ENCODE data around the gene DACT3. TPM values are rescaled to one million over a fixed set of nuclear protein-coding genes. Genes with fewer than 3 reads are reported as not detected.

DACT3 gene
- total RNA-seq, 4 donors from 2014 or later: 0.31 to 0.79 (median 0.52) TPM

- no peak for TF ChIP-seq CTCF (IDR thresholded peaks at IDR 0.05)
- no peak for DNase-seq (ENCODE audit: low spot score)
- ATAC-seq (ENCODE audit: low FRiP score): peak; percentile 57
Measured at GRCh38 chr19:46624958-46625661, 35.9 kb downstream of the DACT3 start, which contains the start of gene PTGIR. Gene PTGIR, minus strand, starts transcription at chr19:46625089. Its CDS starts 864 bp downstream, at chr19:46624225.

- TF ChIP-seq CTCF (IDR thresholded peaks at IDR 0.05): no peak
- DNase-seq (ENCODE audit: low spot score): no peak
- ATAC-seq (ENCODE audit: low FRiP score): no peak
Measured at GRCh38 chr19:46623915-46624502, 37.0 kb downstream of the DACT3 start.

GRCh38 chr19:46622118-46622446 lies 38.9 kb downstream of the DACT3 start:
- no peak for TF ChIP-seq CTCF (IDR thresholded peaks at IDR 0.05)
- DNase-seq (ENCODE audit: low spot score): no peak
- ATAC-seq (ENCODE audit: low FRiP score): no peak

- TF ChIP-seq CTCF (IDR thresholded peaks at IDR 0.05): no peak
- ATAC-seq (ENCODE audit: low FRiP score) (no peak), DNase-seq (ENCODE audit: low spot score) (no peak)
Measured at GRCh38 chr19:46621191-46622117, 39.5 kb downstream of the DACT3 start.

- ATAC-seq (ENCODE audit: low FRiP score) (no peak), DNase-seq (ENCODE audit: low spot score) (no peak)
- TF ChIP-seq CTCF (IDR thresholded peaks at IDR 0.05): no peak
Measured at GRCh38 chr19:46620716-46621115, 40.3 kb downstream of the DACT3 start.

DNA sequence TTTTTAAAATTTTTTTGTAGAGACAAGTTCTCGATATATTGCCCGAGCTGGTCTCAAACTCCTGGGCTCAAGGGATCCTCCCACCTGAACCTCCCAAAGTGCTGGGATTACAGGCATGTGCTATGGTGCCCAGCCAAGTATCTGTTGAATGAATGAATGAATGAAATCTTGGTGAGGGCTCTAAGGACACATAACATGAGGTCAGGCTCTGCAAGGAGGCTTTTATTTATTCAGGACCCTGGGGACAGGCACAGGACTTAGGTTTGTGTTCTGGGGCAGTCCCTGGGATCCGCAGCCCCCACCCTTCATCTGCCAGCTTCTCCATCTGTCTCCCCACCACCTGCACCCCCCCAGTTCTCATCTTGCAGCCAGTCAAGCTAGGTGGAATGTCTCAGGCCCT lies 40.7 kb downstream of the DACT3 start:
- ATAC-seq (ENCODE audit: low FRiP score): no peak
- TF ChIP-seq CTCF (IDR thresholded peaks at IDR 0.05): no peak
- DNase-seq (ENCODE audit: low spot score): no peak

All from omental fat pad (tissue), 4 donors.